ENCODE results near the gene PLEKHA7.

GRCh38 chr11:16745950-16746605, 268.1 kb downstream of the PLEKHA7 start:
- TF ChIP-seq CTCF (conservative IDR thresholded peaks at IDR 0.05; ENCODE audit: low read depth, low read length) (no peak), EZH2 (IDR thresholded peaks at IDR 0.05; ENCODE audit: low read length, unreplicated experiment) (no peak)

All from PC-3 (cell line).